Erythroblast (primary cell): ENCODE data around the gene FOXN1.

Experiments
- DNase-seq, 2 experiments: peaks; one replicate each; lab custom pipeline; 2025; lab: John Stamatoyannopoulos, UW
- GATA1 ChIP-seq: IDR thresholded peaks from 2 replicates; pipeline ENCODE4 v1.6.1; 2011; ENCODE audit warnings: low read depth, mild to moderate bottlenecking, control low read depth, low read length, moderate library complexity
- POLR2A ChIP-seq: IDR thresholded peaks from 2 replicates; pipeline ENCODE4 v1.6.1; 2011; ENCODE audit warnings: mild to moderate bottlenecking, low read length

Gene FOXN1

GRCh38 chr17:28548417-28549130 lies 42.4 kb downstream of the FOXN1 start:
- no peak for DNase-seq
- TF ChIP-seq GATA1: no peak
- TF ChIP-seq POLR2A: no peak

DNA sequence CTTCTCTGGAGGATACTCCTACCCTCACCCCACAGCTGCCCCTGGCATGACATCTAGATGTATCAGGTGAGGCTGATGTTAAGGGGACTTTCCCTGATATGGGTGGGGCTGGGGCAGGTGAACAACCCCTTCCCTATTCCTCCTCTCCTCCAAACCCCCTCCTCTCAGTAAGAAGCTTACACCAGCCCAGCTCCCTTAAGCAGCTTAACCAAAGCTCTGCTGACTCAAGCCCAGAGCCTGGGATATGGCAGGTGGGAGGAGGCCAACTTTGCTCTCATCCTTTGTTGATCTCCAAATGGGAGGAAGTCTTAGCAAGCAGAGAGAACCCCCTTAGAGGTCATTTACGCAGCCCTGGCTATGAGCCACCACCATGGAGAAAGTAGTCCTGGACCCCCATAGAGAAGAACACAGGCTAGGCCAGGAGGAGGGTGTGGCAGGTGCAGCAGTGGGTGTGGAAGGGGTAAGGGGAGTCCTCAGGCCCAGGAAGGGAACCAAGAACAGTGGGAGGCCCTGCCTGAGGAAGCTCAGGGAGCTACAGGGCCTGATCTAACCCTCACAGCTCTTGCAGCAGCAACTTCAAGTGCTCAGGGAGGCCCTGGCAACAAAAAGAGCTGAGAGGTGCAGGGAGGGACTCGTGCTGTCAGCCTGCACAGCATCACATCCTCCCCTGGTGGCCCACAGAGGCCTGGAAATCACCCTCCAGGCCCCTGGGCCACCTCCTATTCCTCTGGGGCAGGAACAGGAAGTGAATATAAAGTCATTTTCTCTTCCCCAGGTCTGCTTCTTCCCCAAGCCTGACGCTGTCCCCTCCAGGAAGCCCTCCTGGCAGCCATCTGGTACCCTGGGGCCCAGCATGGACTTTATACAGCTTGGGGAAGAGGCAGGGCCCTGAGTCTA lies 43.3 kb downstream of the FOXN1 start:
- DNase-seq: no peak

DNA sequence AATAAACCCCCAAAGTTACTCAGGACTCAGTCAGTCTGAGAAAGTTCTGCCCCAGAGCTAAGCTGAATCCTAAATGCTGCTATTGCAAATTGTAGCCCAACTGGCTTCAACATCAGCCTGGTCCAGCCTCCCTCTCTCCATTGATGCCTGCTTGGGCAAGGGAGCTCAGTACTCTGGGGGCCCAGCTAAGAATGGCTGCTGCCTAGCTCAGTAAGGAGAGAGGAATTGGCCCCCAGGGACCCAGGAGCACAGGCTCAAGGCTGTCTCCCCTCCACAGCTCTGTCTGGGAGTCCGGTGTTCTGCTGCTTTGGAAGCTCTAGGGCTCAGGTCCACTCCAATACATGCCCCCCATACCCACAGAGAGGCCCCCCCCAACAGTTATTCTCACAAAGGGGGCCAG lies 44.7 kb downstream of the FOXN1 start:
- DNase-seq: no peak
- TF ChIP-seq GATA1: no peak
- no peak for TF ChIP-seq POLR2A

More for the DNA sequence above, 43.3 kb downstream of the FOXN1 start:
- no peak for TF ChIP-seq GATA1
- no peak for TF ChIP-seq POLR2A

DNA sequence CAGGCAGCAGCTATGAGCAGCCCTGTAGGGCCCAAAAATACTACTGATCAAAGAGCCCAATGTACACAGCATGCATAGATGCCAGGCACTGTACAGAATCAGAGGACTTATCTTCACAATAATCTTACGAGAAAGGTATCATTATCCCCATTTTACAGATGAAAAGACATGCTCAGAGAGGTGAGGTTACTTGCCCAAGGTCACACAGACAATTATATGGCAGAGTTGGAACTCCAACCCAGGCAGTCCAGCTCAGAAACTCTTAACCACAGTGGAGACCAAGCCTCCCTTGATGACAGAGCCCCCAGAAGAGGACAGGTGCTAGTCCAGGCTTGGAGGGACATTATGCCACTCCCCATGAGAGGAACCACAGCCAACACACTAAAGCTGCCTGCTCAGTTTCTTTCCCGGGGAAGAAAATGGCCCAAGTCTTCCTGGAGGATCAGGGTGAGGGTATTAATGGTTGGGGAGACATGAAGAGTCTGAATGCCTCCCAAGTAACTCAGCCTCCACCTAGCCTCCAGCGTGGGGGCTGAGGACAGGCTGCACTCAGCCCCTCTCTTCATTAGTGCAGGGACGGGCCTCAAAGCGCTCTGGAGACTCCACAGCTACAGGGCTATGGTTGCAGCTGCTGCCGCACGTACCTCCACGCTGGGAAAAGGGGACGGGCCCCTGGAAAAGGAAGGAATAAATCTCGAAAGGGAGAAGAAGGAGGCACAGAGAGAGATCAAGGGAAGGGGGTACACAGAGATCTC lies 45.5 kb downstream of the FOXN1 start:
- DNase-seq: no peak

GRCh38 chr17:28552176-28552999 lies 46.2 kb downstream of the FOXN1 start, which contains the start of gene UNC119:
Gene UNC119, minus strand, starts transcription at chr17:28552624. Its CDS starts 67 bp downstream, at chr17:28552557.
- TF ChIP-seq GATA1: no peak
- TF ChIP-seq POLR2A: no peak
- peak; percentile 66 to 75 for DNase-seq

More for the DNA sequence above, 45.5 kb downstream of the FOXN1 start:
- TF ChIP-seq GATA1 (no peak), POLR2A (no peak)

DNA sequence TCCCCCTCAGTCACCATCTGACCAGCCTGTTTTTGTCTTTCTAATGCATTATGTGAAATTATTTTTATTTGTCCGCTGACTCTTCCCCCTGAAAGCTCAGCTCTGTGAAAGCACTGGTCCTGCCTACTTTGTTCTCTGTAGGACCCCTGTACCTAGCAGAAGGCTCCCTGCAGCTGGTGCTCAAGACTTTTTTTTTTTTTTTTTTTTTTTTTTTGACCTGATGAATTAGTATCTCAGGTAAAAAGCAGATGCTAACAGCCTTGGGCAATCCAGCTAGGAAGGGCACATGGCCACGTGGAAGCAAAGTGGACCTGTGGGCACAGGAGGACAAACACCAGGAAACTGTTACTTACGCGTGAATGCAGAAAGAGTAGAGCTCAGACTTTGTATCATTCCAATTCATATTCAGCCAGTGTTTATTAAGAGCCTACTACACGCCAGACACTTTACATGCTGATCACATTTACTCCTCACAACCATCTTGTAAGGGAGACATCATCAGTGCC lies 46.9 kb downstream of the FOXN1 start:
- DNase-seq: no peak
- TF ChIP-seq GATA1 (no peak), POLR2A (no peak)

DNA sequence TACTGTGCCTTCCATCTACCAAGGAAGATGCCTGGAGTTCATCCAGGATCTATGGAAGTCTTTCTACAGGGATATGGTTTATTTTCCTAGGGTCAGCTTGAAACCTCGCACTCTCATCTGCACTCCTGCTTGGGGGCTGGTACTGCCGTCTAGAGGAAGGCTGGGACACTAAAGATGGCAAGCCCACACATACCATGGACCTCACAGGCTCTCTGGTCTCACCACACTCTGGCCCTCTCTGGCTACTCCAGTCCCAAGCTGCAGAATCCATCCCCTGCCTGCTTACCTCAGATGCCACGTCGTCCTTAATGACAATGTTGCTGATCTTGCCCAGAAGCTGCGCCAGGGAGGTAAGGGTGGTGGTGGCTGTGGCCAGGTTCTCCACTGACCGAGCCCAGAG lies 48.4 kb downstream of the FOXN1 start:
- DNase-seq: no peak
- no peak for TF ChIP-seq GATA1
- TF ChIP-seq POLR2A: no peak

GRCh38 chr17:28555022-28555421 lies 48.9 kb downstream of the FOXN1 start:
- TF ChIP-seq POLR2A (no peak), GATA1 (no peak)

GRCh38 chr17:28563475-28563874 lies 57.3 kb downstream of the FOXN1 start:
- TF ChIP-seq GATA1 (no peak), POLR2A (no peak)
- DNase-seq: no peak

More at GRCh38 chr17:28555022-28555421, 48.9 kb downstream of the FOXN1 start:
- no peak for DNase-seq

GRCh38 chr17:28567604-28568003 lies 61.5 kb downstream of the FOXN1 start:
- no peak for TF ChIP-seq GATA1
- no peak for TF ChIP-seq POLR2A
- DNase-seq: no peak

- DNase-seq: no peak
- TF ChIP-seq POLR2A (no peak), GATA1 (no peak)
Observed at GRCh38 chr17:28569446-28569845, 63.3 kb downstream of the FOXN1 start.

DNA sequence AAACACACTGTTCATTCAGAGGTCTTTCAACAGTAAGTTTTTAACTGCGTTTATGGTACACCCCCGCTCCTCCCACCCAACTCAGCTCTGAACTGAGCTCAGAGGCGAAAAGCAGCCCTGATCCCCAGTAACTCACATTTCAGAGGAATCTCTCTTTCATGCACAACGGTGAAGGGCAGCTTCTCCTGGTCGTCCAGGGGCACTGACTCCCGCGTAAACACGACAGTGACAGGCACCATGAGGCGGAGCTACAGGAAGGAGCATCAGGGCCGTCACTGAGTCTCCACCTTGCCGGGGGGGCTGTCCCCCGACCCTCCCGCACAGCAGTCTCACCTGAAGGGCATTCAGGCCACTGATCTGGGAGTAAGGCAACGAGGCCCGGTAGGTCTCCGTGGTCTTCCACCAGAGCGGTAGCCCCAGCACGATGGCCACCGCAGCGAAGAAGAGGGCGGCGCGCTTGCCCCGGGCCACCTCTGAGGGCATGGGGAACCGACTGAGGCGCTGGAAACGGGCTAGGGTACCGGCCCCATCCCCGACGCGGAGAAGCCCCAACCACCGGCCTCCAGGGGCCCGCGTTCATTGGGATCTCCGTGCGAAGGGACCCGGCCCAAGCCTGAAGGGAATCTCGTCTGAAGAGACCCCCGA lies 64.7 kb downstream of the FOXN1 start:
- TF ChIP-seq POLR2A (no peak), GATA1 (no peak)
- peak; percentile 73 to 75 for DNase-seq
